GM23248 (cell line): ENCODE results near the gene TBC1D1. TPM values are rescaled to one million over a fixed set of nuclear protein-coding genes. Genes with fewer than 3 reads are reported as not detected.

ENCODE experiments used
- DNase-seq: peaks from one replicate; pipeline ENCODE4 v3.0.0-alpha.2; 2015
- H2AFZ ChIP-seq: fragments of 200-600 bp; sonication (generic); 2 replicates; pipeline ENCODE4 v1.6.1; 2016; ENCODE audit warnings: antibody characterized with exemption
- H3F3A ChIP-seq: fragments of 200-600 bp; sonication (generic); 2 replicates; pipeline ENCODE4 v1.6.1; 2016; ENCODE audit warnings: mild to moderate bottlenecking, antibody characterized with exemption, mixed run types; ENCODE audit not compliant: insufficient read depth
- H3K27ac ChIP-seq: fragments of 200-600 bp; sonication (generic); 2 replicates; pipeline ENCODE4 v1.5.1; 2016; ENCODE audit warnings: mild to moderate bottlenecking
- H3K27me3 ChIP-seq: fragments of 200-600 bp; sonication (generic); replicated peaks from 2 replicates; pipeline ENCODE4 v1.6.1; 2016; ENCODE audit warnings: mild to moderate bottlenecking; ENCODE audit not compliant: insufficient read depth
- H3K36me3 ChIP-seq: fragments of 200-600 bp; sonication (generic); 2 replicates; pipeline ENCODE4 v1.6.1; 2016; ENCODE audit warnings: low read depth, mild to moderate bottlenecking
- H3K4me1 ChIP-seq: fragments of 200-600 bp; sonication (generic); 2 replicates; pipeline ENCODE4 v1.6.1; 2016; ENCODE audit warnings: mild to moderate bottlenecking; ENCODE audit not compliant: insufficient read depth
- H3K4me2 ChIP-seq: fragments of 200-600 bp; sonication (generic); one replicate; pipeline ENCODE4 v1.6.1; 2016; ENCODE audit warnings: mild to moderate bottlenecking; ENCODE audit not compliant: unreplicated experiment
- H3K4me3 ChIP-seq: fragments of 200-600 bp; sonication (generic); 2 replicates; pipeline ENCODE4 v1.5.1; 2016; ENCODE audit warnings: mild to moderate bottlenecking
- H3K79me2 ChIP-seq: fragments of 200-600 bp; sonication (generic); 2 replicates; pipeline ENCODE4 v1.6.1; 2016; ENCODE audit warnings: mild to moderate bottlenecking; ENCODE audit not compliant: insufficient read depth
- H3K9ac ChIP-seq: fragments of 200-600 bp; sonication (generic); 2 replicates; pipeline ENCODE4 v1.6.1; 2016; ENCODE audit warnings: mild to moderate bottlenecking
- H3K9me2 ChIP-seq: fragments of 200-600 bp; sonication (generic); 2 replicates; pipeline ENCODE4 v1.6.1; 2016; ENCODE audit warnings: mixed run types, mild to moderate bottlenecking, moderate library complexity; ENCODE audit not compliant: insufficient read depth
- H3K9me3 ChIP-seq: fragments of 200-600 bp; sonication (generic); one replicate; pipeline ENCODE4 v1.6.1; 2017; ENCODE audit warnings: low read depth
- H4K20me1 ChIP-seq: fragments of 200-600 bp; sonication (generic); 2 replicates; pipeline ENCODE4 v1.6.0; 2016; ENCODE audit not compliant: insufficient read depth
- EZH2 ChIP-seq: fragments of 200-600 bp; sonication (generic); IDR thresholded peaks from 2 replicates; pipeline ENCODE4 v1.6.1; 2018; ENCODE audit warnings: antibody characterized with exemption, mild to moderate bottlenecking; ENCODE audit not compliant: insufficient read depth, poor library complexity, severe bottlenecking
- EZH2phosphoT487 ChIP-seq: fragments of 200-600 bp; sonication (generic); IDR thresholded peaks from 2 replicates; pipeline ENCODE4 v1.6.1; 2018; ENCODE audit warnings: antibody characterized with exemption, moderate library complexity, mild to moderate bottlenecking, low read depth; ENCODE audit not compliant: insufficient read depth
- WGBS, 2 experiments: methylation state at CpG; one replicate each; pipeline ENCODE4 v1.1.6; 2015 to 2017; ENCODE audit warnings: low lambda C conversion rate in 2 of 2, low coverage in 1 of 2; ENCODE audit errors: missing lambda C conversion rate in 2 of 2; 5-methylcytosine and 5-hydroxymethylcytosine counted together
- in situ Hi-C: fragments of 300-500 bp; cut with MboI; formaldehyde crosslinking; loops from 2 replicates; pipeline ENCODE4 v1.15.0; 2020
- polyA plus RNA-seq: library from polyadenylated mRNA; unstranded; fragments of >200 nt; fragmentation: Nextera tagmentation; extraction: Ambion mirVana; gene quantifications from 2 replicates; pipeline ENCODE4 v1.2.1, GENCODE V29; 2016
- total RNA-seq: library from RNA; depleted of rRNA; stranded (reverse); fragments of >200 nt; shearing (Covaris generic); gene quantifications from 2 replicates; pipeline ENCODE4 v1.2.3, GENCODE V29; 2014

Gene TBC1D1
- total and polyA plus RNA-seq, 2 experiments from 2014 or later: 12.4 to 34.6 TPM

DNA sequence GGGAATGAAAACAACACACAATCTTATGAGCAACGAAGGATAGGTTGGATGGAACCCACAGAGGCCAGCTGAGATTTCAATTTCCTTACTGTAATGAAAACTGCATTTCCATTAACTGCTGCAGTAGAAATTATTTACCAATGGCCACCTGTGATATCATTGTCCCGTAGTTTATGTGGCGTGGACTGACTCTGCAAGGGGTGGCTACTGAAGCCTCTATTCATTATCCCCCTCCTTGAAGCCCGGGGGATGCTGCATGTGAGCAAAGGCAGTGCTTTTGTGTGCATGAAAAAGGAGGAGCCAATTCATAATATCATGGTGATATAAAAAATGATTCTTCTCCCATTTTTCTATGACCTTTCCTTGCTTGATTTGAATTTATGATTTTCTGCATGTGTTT lies 277.1 kb downstream of the TBC1D1 start:
- Histone ChIP-seq H3K4me3 (no peak overlapping the region), H3K9me3 (no peaks in the 10 kb centered on the region), H3K36me3 (no peaks in the 10 kb centered on the region), H3K4me1 (peaks cover 11% of the 10 kb centered on the region), H3K27ac (no peak overlapping the region), H2AFZ (no peak overlapping the region), H3K9ac (no peak overlapping the region), H3K79me2 (no peaks in the 10 kb centered on the region), H3K9me2 (no peaks in the 10 kb centered on the region), H3K27me3 (no peaks in the 10 kb centered on the region), H3K4me2 (no peak overlapping the region), H4K20me1 (no peaks in the 10 kb centered on the region), H3F3A (peaks cover 5% of the 10 kb centered on the region)
- in situ Hi-C loops: no loop called here
- DNase-seq: no peak
- WGBS, 2 experiments: 67 to 76% methylated on average over 4 of the region's 4 CpGs
- no peak for TF ChIP-seq EZH2phosphoT487
- TF ChIP-seq EZH2: no peak

DNA sequence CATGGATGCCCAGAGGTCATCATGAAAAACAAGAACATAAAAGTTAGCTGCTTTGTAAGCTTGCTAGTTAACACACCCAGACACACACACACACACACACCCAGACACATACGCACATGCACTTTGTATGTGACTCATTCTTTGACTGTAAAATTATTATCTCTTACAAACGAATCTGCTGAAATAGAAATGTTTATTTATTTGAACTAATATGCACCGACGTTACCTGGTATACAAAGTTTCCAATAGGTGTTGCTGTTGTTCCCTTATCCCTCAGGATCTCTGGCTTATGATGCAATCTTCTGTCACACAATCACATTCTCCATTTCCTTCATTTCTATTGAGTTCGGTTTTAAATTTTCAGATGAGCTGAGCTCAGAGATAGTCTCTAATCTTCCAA lies 278.6 kb downstream of the TBC1D1 start:
- no peaks in the 10 kb centered on the region for H3K9me2 ChIP-seq
- no peaks in the 10 kb centered on the region for H3K27me3 ChIP-seq
- H3F3A ChIP-seq: no peaks in the 10 kb centered on the region
- H3K9me3 ChIP-seq: no peaks in the 10 kb centered on the region
- no peaks in the 10 kb centered on the region for H3K4me1 ChIP-seq
- in situ Hi-C loops: no loop called here
- peak; percentile 13 for DNase-seq
- no peaks in the 10 kb centered on the region for H3K79me2 ChIP-seq
- no peak for TF ChIP-seq EZH2
- H4K20me1 ChIP-seq: no peaks in the 10 kb centered on the region
- H2AFZ ChIP-seq: no peak overlapping the region
- H3K27ac ChIP-seq: no peak overlapping the region
- no peak overlapping the region for H3K4me3 ChIP-seq
- WGBS, 2 experiments: 65 to 70% methylated on average over 5 of the region's 5 CpGs
- no peak overlapping the region for H3K4me2 ChIP-seq
- no peak overlapping the region for H3K9ac ChIP-seq
- no peaks in the 10 kb centered on the region for H3K36me3 ChIP-seq

DNA sequence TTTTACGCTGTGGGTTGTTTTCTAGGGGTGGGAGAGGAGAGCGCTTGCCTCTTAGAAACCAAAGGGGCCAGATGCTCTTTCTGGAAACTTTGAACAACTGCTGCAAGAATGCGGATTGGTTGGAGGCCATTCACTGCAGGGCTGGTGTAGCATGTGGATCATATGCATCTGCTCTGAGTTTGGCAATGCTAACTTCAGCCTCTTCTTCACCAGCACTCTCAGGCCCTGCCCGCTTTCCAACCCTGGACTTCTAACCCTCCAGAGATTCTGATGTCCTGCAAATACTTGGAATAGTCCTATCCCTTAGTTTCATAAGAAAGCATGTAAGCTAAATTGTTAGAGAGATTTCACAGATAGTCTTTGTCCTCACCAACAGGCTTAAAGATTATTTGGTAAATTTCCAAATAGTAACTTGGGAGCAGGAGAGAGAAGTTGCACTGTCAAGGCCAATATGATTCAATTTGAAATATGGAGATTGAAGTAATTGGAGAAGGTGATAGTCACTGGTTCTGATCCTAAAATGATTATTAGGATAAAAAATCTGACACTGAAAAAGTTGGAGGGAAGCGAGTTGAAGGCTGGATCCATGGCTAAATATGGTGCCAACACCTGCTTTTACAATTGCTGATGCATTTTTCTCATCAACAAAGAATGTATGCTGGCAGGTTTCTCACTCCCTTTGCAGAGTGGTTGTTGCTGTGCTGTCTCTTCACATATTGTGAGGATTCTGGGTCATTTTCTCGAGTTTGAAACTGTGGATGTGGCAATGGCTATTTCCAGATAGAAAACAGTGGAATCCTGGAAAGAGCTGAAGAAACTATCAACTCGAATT lies 279.7 kb downstream of the TBC1D1 start:
- Histone ChIP-seq H3K9me3 (no peaks in the 10 kb centered on the region), H3K4me2 (no peak overlapping the region), H3K9me2 (no peaks in the 10 kb centered on the region), H3K4me1 (no peaks in the 10 kb centered on the region), H2AFZ (no peak overlapping the region), H3K27ac (no peak overlapping the region), H3K9ac (no peak overlapping the region), H3F3A (no peaks in the 10 kb centered on the region), H3K36me3 (no peaks in the 10 kb centered on the region), H4K20me1 (no peaks in the 10 kb centered on the region), H3K4me3 (no peak overlapping the region), H3K27me3 (no peaks in the 10 kb centered on the region), H3K79me2 (no peaks in the 10 kb centered on the region)
- peak; percentile 8 for DNase-seq
- in situ Hi-C loops: loop anchor here (10.0 kb wide), 1 partner anchor 96 kb away; no protein-coding TSS in a partner anchor
- TF ChIP-seq EZH2 (no peak), EZH2phosphoT487 (no peak)
- 74 to 77% methylated on average over 7 of the region's 7 CpGs for WGBS, 2 experiments

DNA sequence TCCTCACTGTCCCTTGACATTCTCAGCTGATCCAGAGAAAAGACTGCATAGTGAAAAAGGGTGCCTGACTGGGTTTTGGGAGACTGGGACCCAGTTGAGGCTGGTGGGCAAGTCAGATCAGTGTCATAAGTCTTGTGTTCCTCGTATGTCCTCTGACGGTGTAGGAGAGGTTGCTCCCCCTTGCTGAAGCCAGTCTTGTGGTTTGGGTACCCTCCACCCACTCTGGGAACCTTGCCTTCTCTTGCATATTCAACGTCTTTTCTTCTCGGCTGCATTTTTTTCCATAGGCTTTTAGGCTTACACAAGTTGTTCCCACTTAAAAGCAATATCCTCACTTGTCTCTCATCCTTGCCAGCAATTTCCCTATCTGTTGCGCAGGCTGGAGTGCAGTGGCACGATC lies 281.2 kb downstream of the TBC1D1 start:
- Histone ChIP-seq H3K4me1 (no peaks in the 10 kb centered on the region), H3F3A (no peaks in the 10 kb centered on the region), H3K4me3 (no peak overlapping the region), H3K36me3 (no peaks in the 10 kb centered on the region), H3K27me3 (no peaks in the 10 kb centered on the region), H4K20me1 (no peaks in the 10 kb centered on the region), H3K79me2 (no peaks in the 10 kb centered on the region), H3K9me3 (no peaks in the 10 kb centered on the region), H3K4me2 (no peak overlapping the region), H3K9me2 (no peaks in the 10 kb centered on the region), H3K9ac (no peak overlapping the region), H3K27ac (no peak overlapping the region), H2AFZ (no peak overlapping the region)
- TF ChIP-seq EZH2phosphoT487 (no peak), EZH2 (no peak)
- whole genome bisulfite sequencing, 2 experiments: 65 to 67% methylated on average over 6 of the region's 6 CpGs
- no peak for DNase-seq
- in situ Hi-C loops: loop anchor here (10.0 kb wide), 1 partner anchor 97 kb away; no protein-coding TSS in a partner anchor
